T1000 (cell line): ENCODE results near the gene VPS54.
"Not testable (repeated sequence)": the region's sequence is repeated elsewhere in the genome, so short reads cannot be mapped to it uniquely, and the experiment has no call there.

Experiments
- DNase-seq: peaks from one replicate; lab custom pipeline; 2025; ENCODE audit warnings: mixed read lengths; lab: John Stamatoyannopoulos, UW

The VPS54 gene

DNA sequence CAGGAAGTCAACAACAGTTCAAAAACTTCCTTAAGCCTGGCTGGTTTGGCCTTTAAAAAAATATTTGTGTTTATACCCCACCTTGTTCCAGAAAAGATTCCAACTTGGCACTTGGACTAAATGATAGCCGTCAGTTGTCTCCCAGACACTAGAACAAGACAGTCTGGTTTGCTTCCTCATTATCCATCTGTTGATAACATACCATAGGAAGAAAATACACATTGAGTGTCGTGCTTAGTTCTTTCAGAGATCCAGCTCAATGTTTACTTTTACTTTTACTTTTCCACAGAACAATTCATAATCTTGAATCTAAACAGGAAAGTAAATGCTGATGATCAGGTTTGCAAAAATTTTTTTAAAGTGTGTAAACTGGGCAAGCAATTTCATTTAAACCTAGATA is 2.4 kb upstream of the VPS54 start:
- no peak for DNase-seq

DNA sequence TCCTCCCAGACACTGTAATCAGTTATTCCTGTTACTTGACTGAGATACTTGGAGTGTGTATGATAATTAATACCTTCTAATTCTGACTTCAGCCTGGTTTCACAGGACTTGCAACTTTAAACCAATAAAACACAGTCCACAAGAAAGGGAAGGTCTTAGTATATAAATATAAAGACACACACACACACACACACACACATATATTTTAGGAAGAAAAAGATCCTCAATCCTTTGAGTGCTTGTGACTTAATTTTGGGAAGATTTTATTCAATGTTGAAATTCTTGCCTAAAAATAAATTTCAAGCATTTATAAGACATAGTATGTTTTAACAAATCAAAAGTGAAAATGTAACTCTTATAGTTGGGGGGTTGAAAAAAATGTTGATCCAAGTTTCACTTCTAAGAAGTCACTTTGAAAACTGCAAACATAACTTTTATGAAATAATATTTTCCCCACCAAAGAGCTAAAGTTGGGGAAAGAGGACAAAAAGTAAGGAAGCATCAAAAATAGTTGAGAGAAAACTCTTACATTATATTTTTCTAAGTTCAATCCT is 824 bp upstream of the VPS54 start:
- DNase-seq, result no peak

DNA sequence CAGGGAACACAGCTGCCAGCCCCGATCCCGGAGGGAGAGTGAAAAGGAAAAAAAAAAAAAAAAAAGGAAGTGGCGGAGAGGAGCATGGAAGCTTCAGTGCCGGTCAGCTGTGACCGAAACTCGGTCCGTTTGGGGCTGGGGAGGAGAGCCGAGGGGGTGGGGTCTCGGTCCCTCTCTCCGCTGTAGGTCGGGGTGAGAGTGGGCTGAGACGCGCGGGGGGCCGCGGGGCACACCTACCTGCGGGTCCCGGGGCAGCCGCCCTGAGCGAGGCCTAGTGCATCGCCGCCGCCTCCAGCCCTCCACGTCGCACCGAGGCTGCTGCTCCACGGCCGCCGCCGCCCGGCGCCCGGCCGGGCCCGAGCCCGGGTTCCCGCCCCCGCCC is 536 bp downstream of the VPS54 start:
- DNase-seq, result peak; percentile 12

- DNase-seq, result no peak
These were observed 1.2 kb downstream of the VPS54 start for GRCh38 chr2:64017811-64018700.

- no peak for DNase-seq
These were observed 3.3 kb downstream of the VPS54 start for GRCh38 chr2:64015898-64016297.

DNA sequence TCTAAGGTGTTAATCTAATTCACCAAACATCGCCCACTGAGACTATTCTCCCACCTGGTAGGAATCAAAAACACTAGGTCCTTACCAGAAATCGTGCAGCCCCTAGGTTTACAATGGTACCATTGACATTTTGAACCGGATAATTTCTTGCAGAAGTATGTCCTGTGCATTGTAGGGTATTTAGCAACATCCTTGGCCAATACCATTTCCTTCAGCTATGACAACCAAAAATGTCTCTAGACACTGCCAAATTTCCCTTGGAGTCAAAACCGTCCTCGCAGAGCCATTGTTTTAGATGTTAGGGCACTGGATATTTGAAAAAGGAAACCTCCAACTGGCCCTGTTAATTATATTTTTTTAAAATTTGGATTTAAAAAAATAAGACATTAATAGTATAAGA is 3.8 kb downstream of the VPS54 start:
- DNase-seq, result no peak

DNA sequence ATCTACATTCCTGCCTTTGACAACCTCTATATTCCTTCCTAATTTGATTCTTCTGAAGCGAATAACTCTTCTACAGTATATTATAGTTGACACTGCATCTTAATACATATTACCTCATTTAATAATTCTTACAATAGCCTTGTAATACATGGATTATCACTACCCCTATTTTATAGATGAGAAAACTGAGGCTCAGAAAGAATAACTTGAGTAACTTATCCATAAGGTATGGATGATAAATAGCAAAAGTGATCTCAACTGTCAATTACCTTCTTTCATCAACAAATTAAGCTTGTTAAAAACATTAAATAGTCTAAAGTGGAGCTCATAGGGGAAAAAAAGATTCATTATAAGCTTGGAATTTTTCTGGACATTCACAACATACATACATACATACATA is 4.6 kb downstream of the VPS54 start:
- DNase-seq, result no peak

DNA sequence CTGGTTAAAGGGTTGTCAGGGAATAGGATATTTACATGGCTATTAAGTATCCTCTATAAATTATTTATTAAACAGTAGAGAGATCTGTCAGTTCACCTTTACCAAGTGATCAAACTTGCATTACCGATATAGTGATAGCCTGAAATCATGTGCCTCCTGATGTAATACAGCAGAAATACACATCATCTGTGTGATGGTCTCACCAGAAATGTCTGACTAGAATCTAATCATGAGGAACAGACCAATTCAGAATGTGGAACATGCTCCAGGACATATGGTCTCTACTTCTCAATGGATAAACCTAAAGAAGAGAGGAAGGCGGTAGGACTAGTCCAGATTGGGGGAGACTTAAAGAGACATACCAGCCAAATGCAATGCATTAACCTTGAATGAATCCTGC is 6.2 kb downstream of the VPS54 start:
- no peak for DNase-seq

DNA sequence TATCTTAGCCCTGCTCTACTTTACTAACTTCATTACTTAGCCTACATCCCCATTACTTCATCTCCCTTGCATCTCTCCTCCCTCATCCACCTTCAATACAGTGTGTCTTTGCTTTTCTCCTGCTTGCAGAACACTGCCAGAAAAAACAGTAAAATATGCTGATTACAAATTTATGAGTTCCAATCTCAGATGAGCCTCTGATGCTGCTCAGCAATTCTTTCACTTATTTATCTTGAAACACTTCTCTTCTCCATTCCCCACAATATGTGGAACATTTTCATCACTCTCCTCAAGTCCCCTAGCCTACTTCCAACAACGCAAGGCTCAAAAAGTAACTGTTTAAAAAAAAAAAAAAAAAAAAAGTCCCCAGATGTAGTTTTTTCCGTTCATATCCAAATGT is 7.1 kb downstream of the VPS54 start:
- DNase-seq, result no peak

DNA sequence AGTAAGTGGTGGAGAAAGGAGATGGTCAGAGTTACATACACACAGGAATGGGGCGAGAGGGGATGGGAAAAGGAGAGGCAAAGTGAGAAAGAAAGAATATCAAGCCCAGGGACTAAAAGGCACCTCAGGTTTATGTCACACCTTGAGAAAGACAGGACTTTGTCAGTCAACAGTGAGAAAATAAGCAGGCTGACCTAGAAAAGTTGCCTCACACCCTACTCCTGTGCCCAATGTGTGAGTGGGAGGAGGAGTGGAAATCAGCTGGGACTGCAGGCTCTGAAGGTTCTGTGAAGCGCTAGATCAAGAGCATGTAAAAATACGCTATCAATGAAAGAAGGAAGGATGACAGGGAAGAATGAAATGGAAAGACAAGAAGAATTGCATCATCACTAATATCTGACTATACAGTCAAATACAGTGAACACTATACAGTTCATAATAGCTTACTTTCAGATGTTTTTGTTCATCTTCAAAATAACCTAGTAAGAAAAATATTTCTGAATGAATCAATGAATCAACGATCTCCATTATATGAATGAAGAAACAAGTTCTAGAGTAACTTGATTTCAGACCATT is 10.7 kb downstream of the VPS54 start:
- no peak for DNase-seq

GRCh38 chr2:64007924-64008323 is 11.3 kb downstream of the VPS54 start:
- DNase-seq, result no peak

GRCh38 chr2:64005707-64006356 is 13.4 kb downstream of the VPS54 start:
- DNase-seq, result no peak

DNA sequence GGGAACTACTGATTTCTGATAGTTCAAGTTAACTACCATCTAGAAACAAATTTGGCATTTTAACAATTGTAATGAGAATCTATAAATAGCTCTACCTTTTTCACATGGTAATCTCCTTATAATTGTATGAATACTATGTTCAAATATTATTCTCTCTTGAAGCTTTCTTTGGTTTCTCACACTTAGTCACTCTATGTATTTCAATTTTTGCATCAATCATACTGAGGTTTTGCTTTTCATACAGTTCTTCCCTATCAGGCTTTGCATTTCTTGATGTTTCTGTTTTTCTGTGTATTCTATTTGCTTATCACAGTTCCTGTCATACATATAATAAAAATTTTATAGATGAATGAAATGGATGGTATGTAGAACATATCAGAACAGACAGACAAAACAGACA is 16.0 kb downstream of the VPS54 start:
- no peak for DNase-seq

DNA sequence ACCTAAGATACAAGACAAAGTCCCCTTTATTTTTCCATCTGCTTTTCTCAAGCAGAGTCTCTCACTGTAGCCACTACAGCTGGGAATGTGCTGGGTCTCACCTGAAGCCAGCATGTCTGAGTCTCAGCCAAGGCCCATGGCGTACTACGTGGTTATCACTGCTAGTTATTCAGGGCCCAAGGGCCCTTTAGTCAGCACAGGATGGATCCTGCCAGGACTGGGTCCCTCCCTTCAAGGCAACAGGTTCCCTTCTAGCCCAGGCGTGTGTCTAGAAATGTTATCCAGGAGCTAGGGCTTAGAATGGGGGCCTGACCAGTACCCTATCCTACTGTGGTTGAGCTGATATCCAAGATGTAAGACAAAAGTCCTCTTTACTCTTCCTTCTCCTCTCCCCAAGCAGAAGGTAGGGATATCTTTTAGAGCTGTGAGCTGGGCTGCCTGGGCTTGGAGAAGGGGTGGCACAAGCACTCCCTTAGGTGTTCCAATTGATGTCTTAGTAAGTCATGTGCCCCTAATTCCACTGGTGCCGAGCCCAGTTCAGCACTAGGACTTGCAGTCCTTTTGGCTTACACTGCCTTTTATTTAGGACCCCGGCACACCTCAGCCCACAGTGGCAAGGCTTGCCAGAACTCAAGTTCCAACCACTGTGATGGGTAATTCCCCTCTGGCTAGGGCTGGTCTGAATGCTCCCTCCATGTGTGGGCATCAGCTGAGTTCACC is 17.7 kb downstream of the VPS54 start:
- no peak for DNase-seq

GRCh38 chr2:64000630-64001381 is 18.4 kb downstream of the VPS54 start:
- DNase-seq, result no peak

DNA sequence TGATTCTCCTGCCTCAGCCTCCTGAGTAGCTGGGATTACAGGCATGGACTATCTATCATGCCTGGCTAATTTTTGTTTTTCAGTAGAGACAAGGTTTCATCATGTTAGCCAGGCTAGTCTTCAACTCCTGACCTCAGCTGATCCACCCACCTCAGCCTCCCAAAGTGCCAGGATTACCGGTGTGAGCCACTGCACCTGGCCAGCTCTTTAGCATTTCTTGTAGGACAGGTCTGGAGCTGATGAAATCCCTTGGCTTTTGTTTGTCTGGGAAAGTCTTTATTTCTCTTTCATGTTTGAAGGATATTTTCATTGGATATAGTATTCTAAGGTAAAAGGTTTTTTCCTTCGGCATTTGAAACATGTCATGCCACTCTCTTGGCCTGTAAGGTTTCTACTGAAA is 20.2 kb downstream of the VPS54 start:
- DNase-seq, result no peak

DNA sequence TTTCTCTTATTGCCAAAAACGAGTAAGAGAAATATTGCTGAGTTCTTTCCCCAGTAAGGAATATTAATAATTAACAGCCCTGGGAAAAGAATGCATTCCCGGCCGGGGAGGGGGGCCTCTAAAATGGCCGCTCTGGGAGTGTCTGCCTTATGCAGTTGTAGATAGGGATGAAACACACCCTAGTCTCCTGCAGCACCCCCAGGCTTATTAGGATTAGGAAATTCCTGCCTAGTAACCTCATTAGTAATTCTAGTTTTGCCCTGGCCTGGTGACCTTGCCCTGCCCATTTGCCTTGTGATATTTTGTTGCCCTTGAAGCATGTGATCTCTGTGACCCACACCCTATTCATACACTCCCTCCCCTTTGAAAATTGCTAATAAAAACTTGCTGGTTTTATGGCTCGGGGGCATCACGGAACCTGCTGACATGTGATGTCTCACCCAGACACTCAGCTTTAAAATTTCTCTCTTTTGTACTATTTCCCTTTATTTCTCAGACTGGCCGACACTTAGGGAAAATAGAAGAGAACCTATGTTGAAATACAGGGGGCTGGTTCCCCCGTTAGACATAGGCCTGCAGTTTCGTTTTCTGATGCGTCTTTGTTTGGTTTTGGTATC is 22.5 kb downstream of the VPS54 start:
- DNase-seq, result not testable (repeated sequence)

DNA sequence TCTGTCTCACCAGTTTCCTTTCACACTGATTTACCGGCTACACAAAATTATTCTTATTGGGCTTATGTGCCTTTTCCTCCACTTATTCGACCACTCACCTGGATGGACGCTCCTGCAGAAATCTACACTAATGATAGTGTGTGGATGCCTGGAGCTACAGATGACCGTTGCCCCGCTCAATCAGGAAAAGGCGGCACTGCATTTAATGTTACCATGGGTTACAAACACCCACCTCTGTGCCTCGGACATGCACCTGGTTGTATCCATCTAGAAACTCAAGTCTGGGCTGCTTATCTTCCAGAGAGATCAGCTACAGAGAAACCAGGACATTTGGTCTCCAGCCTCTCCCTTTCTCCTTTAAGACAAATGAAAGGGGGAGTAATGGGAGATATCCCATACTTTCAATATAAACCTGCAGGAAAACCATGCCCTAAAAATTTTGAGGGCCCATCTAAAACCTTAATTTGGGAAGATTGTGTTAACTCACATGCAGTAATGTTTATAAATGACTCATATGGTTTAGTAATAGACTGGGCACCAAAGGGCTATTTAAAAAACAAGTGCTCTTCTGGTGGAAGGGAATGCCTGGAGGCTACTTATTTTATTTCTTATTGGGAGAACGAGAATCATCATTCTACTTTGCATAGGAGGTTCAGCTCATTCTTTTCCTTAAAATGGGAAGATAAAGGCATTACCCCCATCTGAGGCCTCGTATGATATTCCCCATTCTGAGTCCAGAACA is 24.7 kb downstream of the VPS54 start:
- DNase-seq, result not testable (repeated sequence)

GRCh38 chr2:63993871-63994270 is 25.4 kb downstream of the VPS54 start:
- no peak for DNase-seq

GRCh38 chr2:63993130-63993584 is 26.1 kb downstream of the VPS54 start:
- not testable (repeated sequence) for DNase-seq
